ENCODE measurements around the gene CLCN3. TPM values are rescaled to one million over a fixed set of nuclear protein-coding genes. Genes with fewer than 3 reads are reported as not detected.

Gene CLCN3
- total RNA-seq, 1 experiment from 2014 or later: 29.1 TPM

DNA sequence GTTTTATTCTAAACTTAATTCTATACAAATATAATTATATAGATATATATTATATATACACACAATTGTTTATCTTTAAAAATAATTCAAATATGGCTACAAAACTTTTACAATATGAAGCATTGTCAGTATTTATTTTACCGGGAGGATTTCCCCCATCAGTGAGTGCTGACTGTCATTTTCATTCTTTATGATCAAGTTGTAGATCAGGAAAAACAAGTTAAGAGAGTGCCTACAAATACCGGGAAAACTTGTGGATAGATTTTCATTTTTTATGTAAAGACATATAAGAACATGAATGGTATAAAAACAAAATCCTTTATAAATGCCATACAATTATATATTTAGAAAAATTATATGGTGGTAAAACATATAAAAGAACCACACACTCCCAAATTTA, 37.8 kb downstream of the CLCN3 start (continued):
- TF ChIP-seq, protein P1, sequence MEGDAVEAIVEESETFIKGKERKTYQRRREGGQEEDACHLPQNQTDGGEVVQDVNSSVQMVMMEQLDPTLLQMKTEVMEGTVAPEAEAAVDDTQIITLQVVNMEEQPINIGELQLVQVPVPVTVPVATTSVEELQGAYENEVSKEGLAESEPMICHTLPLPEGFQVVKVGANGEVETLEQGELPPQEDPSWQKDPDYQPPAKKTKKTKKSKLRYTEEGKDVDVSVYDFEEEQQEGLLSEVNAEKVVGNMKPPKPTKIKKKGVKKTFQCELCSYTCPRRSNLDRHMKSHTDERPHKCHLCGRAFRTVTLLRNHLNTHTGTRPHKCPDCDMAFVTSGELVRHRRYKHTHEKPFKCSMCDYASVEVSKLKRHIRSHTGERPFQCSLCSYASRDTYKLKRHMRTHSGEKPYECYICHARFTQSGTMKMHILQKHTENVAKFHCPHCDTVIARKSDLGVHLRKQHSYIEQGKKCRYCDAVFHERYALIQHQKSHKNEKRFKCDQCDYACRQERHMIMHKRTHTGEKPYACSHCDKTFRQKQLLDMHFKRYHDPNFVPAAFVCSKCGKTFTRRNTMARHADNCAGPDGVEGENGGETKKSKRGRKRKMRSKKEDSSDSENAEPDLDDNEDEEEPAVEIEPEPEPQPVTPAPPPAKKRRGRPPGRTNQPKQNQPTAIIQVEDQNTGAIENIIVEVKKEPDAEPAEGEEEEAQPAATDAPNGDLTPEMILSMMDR (IDR thresholded peaks at IDR 0.05): no peak
- TF ChIP-seq GTF2I (CRISPR knock-in tag; conservative IDR thresholded peaks at IDR 0.05): no peak
- TF ChIP-seq ESRRA (CRISPR knock-in tag; IDR thresholded peaks at IDR 0.05; ENCODE audit: borderline replicate concordance): no peak
- TF ChIP-seq, protein P2, sequence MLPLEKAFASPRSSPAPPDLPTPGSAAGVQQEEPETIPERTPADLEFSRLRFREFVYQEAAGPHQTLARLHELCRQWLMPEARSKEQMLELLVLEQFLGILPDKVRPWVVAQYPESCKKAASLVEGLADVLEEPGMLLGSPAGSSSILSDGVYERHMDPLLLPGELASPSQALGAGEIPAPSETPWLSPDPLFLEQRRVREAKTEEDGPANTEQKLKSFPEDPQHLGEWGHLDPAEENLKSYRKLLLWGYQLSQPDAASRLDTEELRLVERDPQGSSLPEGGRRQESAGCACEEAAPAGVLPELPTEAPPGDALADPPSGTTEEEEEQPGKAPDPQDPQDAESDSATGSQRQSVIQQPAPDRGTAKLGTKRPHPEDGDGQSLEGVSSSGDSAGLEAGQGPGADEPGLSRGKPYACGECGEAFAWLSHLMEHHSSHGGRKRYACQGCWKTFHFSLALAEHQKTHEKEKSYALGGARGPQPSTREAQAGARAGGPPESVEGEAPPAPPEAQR (CRISPR knock-in tag; IDR thresholded peaks at IDR 0.05): no peak
- no peak for TF ChIP-seq ETV6 (CRISPR knock-in tag; IDR thresholded peaks at IDR 0.05)
- TF ChIP-seq ZNF121 (CRISPR knock-in tag; IDR thresholded peaks at IDR 0.05): no peak

DNA sequence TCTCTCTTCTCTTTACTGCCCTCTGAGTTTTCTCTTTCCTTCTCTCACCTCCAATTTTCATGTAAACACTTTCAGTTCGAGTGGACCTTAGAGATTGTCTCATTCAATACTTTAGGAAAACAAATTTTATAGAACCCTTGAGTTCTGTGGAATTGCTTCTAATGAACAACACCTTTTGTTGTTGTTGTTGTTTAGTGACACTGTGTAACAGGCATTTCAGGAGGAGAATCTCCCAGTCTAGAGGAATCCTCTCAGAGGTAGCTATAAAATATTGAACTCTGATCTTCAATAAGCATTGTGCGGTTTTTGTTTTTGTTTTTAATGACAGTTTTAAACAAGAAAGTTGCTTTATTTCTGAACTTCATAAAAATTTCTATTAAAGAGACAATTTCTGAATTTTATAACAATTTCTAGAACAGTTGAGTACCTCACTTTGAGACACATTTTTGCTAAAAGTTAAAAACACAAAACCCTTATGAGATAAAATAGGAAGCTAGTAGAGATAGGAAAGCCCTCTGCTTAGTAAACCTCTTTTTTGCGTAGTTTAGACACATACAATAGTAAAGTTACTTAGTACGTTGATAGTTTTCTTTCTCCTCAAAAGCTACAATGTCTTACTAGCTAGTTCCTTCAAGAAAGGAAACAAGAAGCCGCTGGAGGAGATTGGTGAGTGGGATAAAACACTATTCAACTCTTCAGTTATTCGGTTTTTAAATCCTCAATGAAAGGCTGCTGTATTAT, 38.8 kb downstream of the CLCN3 start:
- Mint-ChIP-seq H3K4me1 (peaks cover 29% of the 10 kb centered on the region), H3K36me3 (peaks cover 5% of the 10 kb centered on the region; the same call in 1 of the 2 replicates), H3K27ac (no peak overlapping the region; the same call in 1 of the 2 replicates), H3K4me3 (no peak overlapping the region), H3K9me3 (no peaks in the 10 kb centered on the region), H3K27me3 (ENCODE audit: low read depth) (no peaks in the 10 kb centered on the region)
- ChIA-PET CTCF (interaction anchor here (1.0 to 1.9 kb wide), 2 partner anchors 45 to 46 kb away, joined by 3 to 11 read pairs; partner anchors contain the start of gene NEK1), POLR2A (interaction anchor here (0.8 to 1.4 kb wide), 2 partner anchors 38 to 39 kb away, joined by 3 to 4 read pairs; partner anchors contain the start of gene CLCN3)
- ATAC-seq (no peak), DNase-seq (ENCODE audit: low spot score) (no peak)
- TF ChIP-seq, protein P3, sequence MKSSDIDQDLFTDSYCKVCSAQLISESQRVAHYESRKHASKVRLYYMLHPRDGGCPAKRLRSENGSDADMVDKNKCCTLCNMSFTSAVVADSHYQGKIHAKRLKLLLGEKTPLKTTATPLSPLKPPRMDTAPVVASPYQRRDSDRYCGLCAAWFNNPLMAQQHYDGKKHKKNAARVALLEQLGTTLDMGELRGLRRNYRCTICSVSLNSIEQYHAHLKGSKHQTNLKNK (CRISPR knock-in tag; IDR thresholded peaks at IDR 0.05): no peak
- TF ChIP-seq, protein P4, sequence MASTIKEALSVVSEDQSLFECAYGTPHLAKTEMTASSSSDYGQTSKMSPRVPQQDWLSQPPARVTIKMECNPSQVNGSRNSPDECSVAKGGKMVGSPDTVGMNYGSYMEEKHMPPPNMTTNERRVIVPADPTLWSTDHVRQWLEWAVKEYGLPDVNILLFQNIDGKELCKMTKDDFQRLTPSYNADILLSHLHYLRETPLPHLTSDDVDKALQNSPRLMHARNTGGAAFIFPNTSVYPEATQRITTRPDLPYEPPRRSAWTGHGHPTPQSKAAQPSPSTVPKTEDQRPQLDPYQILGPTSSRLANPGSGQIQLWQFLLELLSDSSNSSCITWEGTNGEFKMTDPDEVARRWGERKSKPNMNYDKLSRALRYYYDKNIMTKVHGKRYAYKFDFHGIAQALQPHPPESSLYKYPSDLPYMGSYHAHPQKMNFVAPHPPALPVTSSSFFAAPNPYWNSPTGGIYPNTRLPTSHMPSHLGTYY (CRISPR knock-in tag; IDR thresholded peaks at IDR 0.05): no peak
- no peak for TF ChIP-seq NFATC4 (CRISPR knock-in tag; IDR thresholded peaks at IDR 0.05)
- TF ChIP-seq, protein P5, sequence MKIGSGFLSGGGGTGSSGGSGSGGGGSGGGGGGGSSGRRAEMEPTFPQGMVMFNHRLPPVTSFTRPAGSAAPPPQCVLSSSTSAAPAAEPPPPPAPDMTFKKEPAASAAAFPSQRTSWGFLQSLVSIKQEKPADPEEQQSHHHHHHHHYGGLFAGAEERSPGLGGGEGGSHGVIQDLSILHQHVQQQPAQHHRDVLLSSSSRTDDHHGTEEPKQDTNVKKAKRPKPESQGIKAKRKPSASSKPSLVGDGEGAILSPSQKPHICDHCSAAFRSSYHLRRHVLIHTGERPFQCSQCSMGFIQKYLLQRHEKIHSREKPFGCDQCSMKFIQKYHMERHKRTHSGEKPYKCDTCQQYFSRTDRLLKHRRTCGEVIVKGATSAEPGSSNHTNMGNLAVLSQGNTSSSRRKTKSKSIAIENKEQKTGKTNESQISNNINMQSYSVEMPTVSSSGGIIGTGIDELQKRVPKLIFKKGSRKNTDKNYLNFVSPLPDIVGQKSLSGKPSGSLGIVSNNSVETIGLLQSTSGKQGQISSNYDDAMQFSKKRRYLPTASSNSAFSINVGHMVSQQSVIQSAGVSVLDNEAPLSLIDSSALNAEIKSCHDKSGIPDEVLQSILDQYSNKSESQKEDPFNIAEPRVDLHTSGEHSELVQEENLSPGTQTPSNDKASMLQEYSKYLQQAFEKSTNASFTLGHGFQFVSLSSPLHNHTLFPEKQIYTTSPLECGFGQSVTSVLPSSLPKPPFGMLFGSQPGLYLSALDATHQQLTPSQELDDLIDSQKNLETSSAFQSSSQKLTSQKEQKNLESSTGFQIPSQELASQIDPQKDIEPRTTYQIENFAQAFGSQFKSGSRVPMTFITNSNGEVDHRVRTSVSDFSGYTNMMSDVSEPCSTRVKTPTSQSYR (CRISPR knock-in tag; IDR thresholded peaks at IDR 0.05): no peak
- TF ChIP-seq, protein P1 (IDR thresholded peaks at IDR 0.05): no peak
- no peak for TF ChIP-seq PRRX2 (CRISPR knock-in tag; IDR thresholded peaks at IDR 0.05)
- no peak for TF ChIP-seq GRHL2 (CRISPR knock-in tag; IDR thresholded peaks at IDR 0.05; ENCODE audit: insufficient replicate concordance, severe bottlenecking)
- TF ChIP-seq HMGA2 (CRISPR knock-in tag; IDR thresholded peaks at IDR 0.05): no peak
- TF ChIP-seq MYBL2 (CRISPR knock-in tag; IDR thresholded peaks at IDR 0.05): no peak
- no peak for TF ChIP-seq GTF2I (CRISPR knock-in tag; conservative IDR thresholded peaks at IDR 0.05)
- no peak for TF ChIP-seq IRF2 (CRISPR knock-in tag; IDR thresholded peaks at IDR 0.05; ENCODE audit: borderline replicate concordance, low read depth)
- TF ChIP-seq ZNF138 (CRISPR knock-in tag; conservative IDR thresholded peaks at IDR 0.05): no peak
- TF ChIP-seq, protein P6, sequence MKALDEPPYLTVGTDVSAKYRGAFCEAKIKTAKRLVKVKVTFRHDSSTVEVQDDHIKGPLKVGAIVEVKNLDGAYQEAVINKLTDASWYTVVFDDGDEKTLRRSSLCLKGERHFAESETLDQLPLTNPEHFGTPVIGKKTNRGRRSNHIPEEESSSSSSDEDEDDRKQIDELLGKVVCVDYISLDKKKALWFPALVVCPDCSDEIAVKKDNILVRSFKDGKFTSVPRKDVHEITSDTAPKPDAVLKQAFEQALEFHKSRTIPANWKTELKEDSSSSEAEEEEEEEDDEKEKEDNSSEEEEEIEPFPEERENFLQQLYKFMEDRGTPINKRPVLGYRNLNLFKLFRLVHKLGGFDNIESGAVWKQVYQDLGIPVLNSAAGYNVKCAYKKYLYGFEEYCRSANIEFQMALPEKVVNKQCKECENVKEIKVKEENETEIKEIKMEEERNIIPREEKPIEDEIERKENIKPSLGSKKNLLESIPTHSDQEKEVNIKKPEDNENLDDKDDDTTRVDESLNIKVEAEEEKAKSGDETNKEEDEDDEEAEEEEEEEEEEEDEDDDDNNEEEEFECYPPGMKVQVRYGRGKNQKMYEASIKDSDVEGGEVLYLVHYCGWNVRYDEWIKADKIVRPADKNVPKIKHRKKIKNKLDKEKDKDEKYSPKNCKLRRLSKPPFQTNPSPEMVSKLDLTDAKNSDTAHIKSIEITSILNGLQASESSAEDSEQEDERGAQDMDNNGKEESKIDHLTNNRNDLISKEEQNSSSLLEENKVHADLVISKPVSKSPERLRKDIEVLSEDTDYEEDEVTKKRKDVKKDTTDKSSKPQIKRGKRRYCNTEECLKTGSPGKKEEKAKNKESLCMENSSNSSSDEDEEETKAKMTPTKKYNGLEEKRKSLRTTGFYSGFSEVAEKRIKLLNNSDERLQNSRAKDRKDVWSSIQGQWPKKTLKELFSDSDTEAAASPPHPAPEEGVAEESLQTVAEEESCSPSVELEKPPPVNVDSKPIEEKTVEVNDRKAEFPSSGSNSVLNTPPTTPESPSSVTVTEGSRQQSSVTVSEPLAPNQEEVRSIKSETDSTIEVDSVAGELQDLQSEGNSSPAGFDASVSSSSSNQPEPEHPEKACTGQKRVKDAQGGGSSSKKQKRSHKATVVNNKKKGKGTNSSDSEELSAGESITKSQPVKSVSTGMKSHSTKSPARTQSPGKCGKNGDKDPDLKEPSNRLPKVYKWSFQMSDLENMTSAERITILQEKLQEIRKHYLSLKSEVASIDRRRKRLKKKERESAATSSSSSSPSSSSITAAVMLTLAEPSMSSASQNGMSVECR (CRISPR knock-in tag; IDR thresholded peaks at IDR 0.05; ENCODE audit: borderline replicate concordance): no peak
- TF ChIP-seq ZBTB21 (CRISPR knock-in tag; IDR thresholded peaks at IDR 0.05; ENCODE audit: borderline replicate concordance): no peak
- TF ChIP-seq NR2C2 (CRISPR knock-in tag; IDR thresholded peaks at IDR 0.05): no peak
- TF ChIP-seq NR1H2 (CRISPR knock-in tag; IDR thresholded peaks at IDR 0.05): no peak
